H1 (cell line): ENCODE results near the gene TNFAIP1. TPM values are rescaled to one million over a fixed set of nuclear protein-coding genes. Genes with fewer than 3 reads are reported as not detected.

ENCODE experiments used
- CTCF ChIA-PET: fragments of 300-600 bp; sonication (Branson Sonifier 250); formaldehyde crosslinking; loops from one replicate; lab custom pipeline; 2021; ENCODE audit not compliant: partially characterized antibody; lab: Charles Lee
- POLR2A ChIA-PET: fragments of 300-600 bp; sonication (Branson Sonifier 250); formaldehyde crosslinking; loops from one replicate; lab custom pipeline; 2021; ENCODE audit warnings: inconsistent platforms; ENCODE audit not compliant: partially characterized antibody; lab: Charles Lee
- DNase-seq, 2 experiments: peaks; one replicate each; pipeline versions ENCODE4 v3.0.0 to v3.0.0-alpha.2; 2010 to 2022; ENCODE audit warnings: low spot score in 2 of 2, low read depth in 1 of 2, mixed read lengths in 1 of 2
- FAIRE-seq: peaks from 2 replicates; lab custom pipeline; 2011; peaks lifted over from hg19 to GRCh38; lab: Jason Lieb, UNC
- H2AFZ ChIP-seq: 2 replicates; pipeline ENCODE4 v1.8.1; 2012; ENCODE audit warnings: low read length, inconsistent platforms
- H2AK5ac ChIP-seq: 2 replicates; pipeline ENCODE4 v1.6.1; 2013; ENCODE audit warnings: low read depth, low read length
- H2BK120ac ChIP-seq: replicated peaks from 2 replicates; pipeline ENCODE3; 2013; ENCODE audit warnings: low read depth, low read length, inconsistent platforms
- H2BK12ac ChIP-seq: 2 replicates; pipeline ENCODE4 v1.6.1; 2013; ENCODE audit warnings: low read depth, low read length
- H2BK15ac ChIP-seq: 2 replicates; pipeline ENCODE4 v1.6.1; 2013; ENCODE audit warnings: low read length
- H2BK20ac ChIP-seq: 2 replicates; pipeline ENCODE4 v1.6.1; 2013; ENCODE audit warnings: low read length
- H2BK5ac ChIP-seq: 2 replicates; pipeline ENCODE4 v1.6.1; 2013; ENCODE audit warnings: low read depth, low read length
- H3K14ac ChIP-seq: 2 replicates; pipeline ENCODE4 v1.6.1; 2013; ENCODE audit warnings: inconsistent platforms; ENCODE audit not compliant: insufficient read length
- H3K18ac ChIP-seq: 2 replicates; pipeline ENCODE4 v1.6.1; 2013; ENCODE audit warnings: low read length; ENCODE audit errors: extremely low read depth
- H3K23ac ChIP-seq: 2 replicates; pipeline ENCODE4 v1.6.1; 2013; ENCODE audit warnings: inconsistent platforms; ENCODE audit not compliant: insufficient read length
- H3K23me2 ChIP-seq: 2 replicates; pipeline ENCODE4 v1.6.1; 2013; ENCODE audit warnings: low read depth, low read length
- H3K27ac ChIP-seq: 2 replicates; pipeline ENCODE4 v1.6.1; 2011; ENCODE audit warnings: low read depth, low read length, inconsistent platforms
- H3K27me3 ChIP-seq, 4 experiments: replicated peaks in 1 of 4; 1 replicate in 1 of 4; 2 replicates in 3 of 4; pipeline versions ENCODE4 v1.6.1 to v1.8.1; 2011 to 2013; ENCODE audit warnings: low read length in 3 of 4, mild to moderate bottlenecking in 3 of 4, inconsistent platforms in 2 of 4, mixed read lengths in 2 of 4, moderate library complexity in 1 of 4; ENCODE audit not compliant: control insufficient read depth in 3 of 4, insufficient read depth in 3 of 4; ENCODE audit errors: extremely low read depth in 1 of 4
- H3K36me3 ChIP-seq, 4 experiments: 2 replicates each; pipeline versions ENCODE4 v1.6.1 to v1.8.1; 2011 to 2013; ENCODE audit warnings: mild to moderate bottlenecking in 4 of 4, low read length in 3 of 4, moderate library complexity in 2 of 4, control low read depth in 1 of 4, inconsistent platforms in 1 of 4; ENCODE audit not compliant: insufficient read depth in 4 of 4, control insufficient read depth in 2 of 4
- H3K4ac ChIP-seq: replicated peaks from 2 replicates; pipeline ENCODE3; 2013; ENCODE audit warnings: low read length, low read depth, mixed read lengths, inconsistent platforms; ENCODE audit not compliant: insufficient read length
- H3K4me1 ChIP-seq, 4 experiments: replicated peaks in 1 of 4; 1 replicate in 1 of 4; 2 replicates in 3 of 4; pipeline versions ENCODE4 v1.6.1 to v1.8.1; 2011 to 2013; ENCODE audit warnings: low read length in 3 of 4, inconsistent platforms in 2 of 4, mixed read lengths in 1 of 4; ENCODE audit not compliant: insufficient read depth in 4 of 4, control insufficient read depth in 3 of 4
- H3K4me2 ChIP-seq, 2 experiments: 2 replicates each; pipeline versions ENCODE4 v1.6.1 to v1.8.1; 2011 to 2013; ENCODE audit warnings: low read depth in 2 of 2, low read length in 2 of 2, control low read depth in 1 of 2, inconsistent platforms in 1 of 2, mild to moderate bottlenecking in 1 of 2; ENCODE audit not compliant: insufficient read depth in 1 of 2
- H3K4me3 ChIP-seq, 4 experiments: fragments of 200-600, 300-600 bp in 1 of 4; sonication (generic), shearing (Covaris generic), sonication (Bioruptor Twin) in 1 of 4; 2 replicates each; pipeline versions ENCODE4 v1.5.1 to v1.8.1; 2011 to 2016; ENCODE audit warnings: low read length in 4 of 4, low read depth in 3 of 4, control low read depth in 2 of 4, inconsistent platforms in 2 of 4, mild to moderate bottlenecking in 2 of 4, mixed read lengths in 1 of 4, moderate library complexity in 1 of 4; ENCODE audit not compliant: insufficient read depth in 2 of 4; ENCODE audit errors: extremely low read depth in 1 of 4
- H3K56ac ChIP-seq: replicated peaks from 2 replicates; pipeline ENCODE3; 2013; ENCODE audit warnings: low read depth, mild to moderate bottlenecking, mixed read lengths, low read length, inconsistent platforms; ENCODE audit not compliant: insufficient read length
- H3K79me1 ChIP-seq: 2 replicates; pipeline ENCODE4 v1.6.1; 2013; ENCODE audit warnings: low read depth, low read length, control low read depth
- H3K79me2 ChIP-seq, 2 experiments: 2 replicates each; pipeline versions ENCODE4 v1.6.1 to v1.8.1; 2012 to 2013; ENCODE audit warnings: low read length in 2 of 2, mild to moderate bottlenecking in 2 of 2, inconsistent platforms in 1 of 2; ENCODE audit not compliant: insufficient read depth in 2 of 2, control insufficient read depth in 1 of 2
- H3K9ac ChIP-seq, 4 experiments: replicated peaks in 1 of 4; 1 replicate in 1 of 4; 2 replicates in 3 of 4; pipeline versions ENCODE4 v1.6.1 to v1.8.1; 2011 to 2013; ENCODE audit warnings: low read depth in 3 of 4, low read length in 3 of 4, control low read depth in 2 of 4, mild to moderate bottlenecking in 2 of 4, moderate library complexity in 2 of 4, inconsistent platforms in 1 of 4; ENCODE audit errors: extremely low read depth in 1 of 4
- H3K9me3 ChIP-seq, 2 experiments: 2 replicates each; pipeline versions ENCODE4 v1.6.1 to v1.8.1; 2012 to 2013; ENCODE audit warnings: mild to moderate bottlenecking in 2 of 2, moderate library complexity in 2 of 2, control low read depth in 1 of 2, inconsistent platforms in 1 of 2, low read depth in 1 of 2, low read length in 1 of 2, mixed read lengths in 1 of 2; ENCODE audit not compliant: insufficient read depth in 2 of 2
- H4K20me1 ChIP-seq, 2 experiments: replicated peaks in 1 of 2; 2 replicates each; pipeline versions ENCODE3 to v1.8.1; 2011 to 2013; ENCODE audit warnings: inconsistent platforms in 2 of 2, low read length in 2 of 2, mild to moderate bottlenecking in 1 of 2; ENCODE audit not compliant: insufficient read depth in 2 of 2, control insufficient read depth in 1 of 2
- H4K5ac ChIP-seq: 2 replicates; pipeline ENCODE4 v1.6.1; 2013; ENCODE audit warnings: low read length, low read depth, mixed read lengths, inconsistent platforms; ENCODE audit not compliant: insufficient read length
- H4K8ac ChIP-seq: 2 replicates; pipeline ENCODE4 v1.8.0; 2013; ENCODE audit warnings: mild to moderate bottlenecking, moderate library complexity, low read length, inconsistent platforms; ENCODE audit not compliant: insufficient read depth; ENCODE audit errors: extremely low read depth
- H4K91ac ChIP-seq: replicated peaks from 2 replicates; pipeline ENCODE3; 2013; ENCODE audit warnings: low read length, mixed read lengths, inconsistent platforms; ENCODE audit not compliant: insufficient read length
- BCL11A ChIP-seq, 2 experiments: IDR thresholded peaks; one replicate each; pipeline ENCODE4 v1.6.1; 2011; ENCODE audit warnings: low read depth in 2 of 2, low read length in 2 of 2, mild to moderate bottlenecking in 2 of 2
- CEBPB ChIP-seq: IDR thresholded peaks from 2 replicates; pipeline ENCODE4 v1.6.1; 2012; ENCODE audit warnings: low read depth, low read length
- NANOG ChIP-seq: IDR thresholded peaks from 2 replicates; pipeline ENCODE4 v1.6.1; 2011; ENCODE audit warnings: low read length, low read depth, mild to moderate bottlenecking, inconsistent platforms; ENCODE audit not compliant: insufficient read depth, poor library complexity, severe bottlenecking
- POLR2A ChIP-seq, 2 experiments: IDR thresholded peaks; 1 replicate in 1 of 2; 2 replicates in 1 of 2; pipeline ENCODE4 v1.6.1; 2011; ENCODE audit warnings: low read depth in 2 of 2, low read length in 2 of 2, mild to moderate bottlenecking in 2 of 2; ENCODE audit errors: control extremely low read depth in 1 of 2
- RAD21 ChIP-seq, 2 experiments: IDR thresholded peaks in 1 of 2; conservative IDR thresholded peaks in 1 of 2; 2 replicates each; pipeline ENCODE4 v1.6.1; 2011; ENCODE audit warnings: low read depth in 2 of 2, low read length in 2 of 2, improper control_type of control experiment in 1 of 2, inconsistent platforms in 1 of 2, mild to moderate bottlenecking in 1 of 2, moderate library complexity in 1 of 2
- RXRA ChIP-seq: IDR thresholded peaks from 2 replicates; pipeline ENCODE4 v1.6.1; 2011; ENCODE audit warnings: low read depth, mild to moderate bottlenecking, low read length, moderate library complexity; ENCODE audit not compliant: insufficient read depth
- TBP ChIP-seq: IDR thresholded peaks from 2 replicates; pipeline ENCODE4 v1.6.1; 2011; ENCODE audit warnings: low read depth, low read length, improper control_type of control experiment
- YY1 ChIP-seq: IDR thresholded peaks from 2 replicates; pipeline ENCODE4 v1.6.1; 2011; ENCODE audit warnings: low read depth, mild to moderate bottlenecking, low read length
- WGBS, 2 experiments: shearing (Covaris generic) in 1 of 2; methylation state at CpG; one replicate each; pipeline versions ENCODE4 v1.1.6 to v1.1.7; 2013 to 2015; ENCODE audit warnings: low lambda C conversion rate in 2 of 2, mixed read lengths in 2 of 2, inconsistent platforms in 1 of 2, low coverage in 1 of 2, missing lambda C conversion rate in 1 of 2; ENCODE audit not compliant: insufficient replicate concordance in 2 of 2, insufficient coverage in 1 of 2, insufficient read length in 1 of 2; ENCODE audit errors: extremely low coverage in 1 of 2, missing lambda C conversion rate in 1 of 2; 5-methylcytosine and 5-hydroxymethylcytosine counted together
- polyA plus RNA-seq, 7 experiments: library from polyadenylated mRNA; depleted of rRNA in 3 of 7; stranded (reverse) in 5 of 7; unstranded in 2 of 7; fragments of >200 nt in 5 of 7; fragments of 200-250 nt in 2 of 7; gene quantifications; 1 replicate in 5 of 7; 2 replicates in 1 of 7; 4 replicates in 1 of 7; pipeline versions ENCODE4 v1.2.1 to v1.2.3, GENCODE V29; 2011 to 2013; ENCODE audit warnings: missing spikeins in 2 of 7, mixed read lengths in 2 of 7
- total RNA-seq: library from RNA; stranded (reverse); fragmentation: NEBNext Ultra II Directional; extraction: Animal tissue kit (Norgen Biotek cat#: 25700); gene quantifications from 2 replicates; pipeline ENCODE4 v1.2.1, GENCODE V29; 2021

TNFAIP1 gene
- total and polyA plus RNA-seq, 2 of the 8 experiments (the other 6 are each of a cell fraction or from before 2014, with no cell fraction given) = 16.9 to 19.5 TPM

DNA sequence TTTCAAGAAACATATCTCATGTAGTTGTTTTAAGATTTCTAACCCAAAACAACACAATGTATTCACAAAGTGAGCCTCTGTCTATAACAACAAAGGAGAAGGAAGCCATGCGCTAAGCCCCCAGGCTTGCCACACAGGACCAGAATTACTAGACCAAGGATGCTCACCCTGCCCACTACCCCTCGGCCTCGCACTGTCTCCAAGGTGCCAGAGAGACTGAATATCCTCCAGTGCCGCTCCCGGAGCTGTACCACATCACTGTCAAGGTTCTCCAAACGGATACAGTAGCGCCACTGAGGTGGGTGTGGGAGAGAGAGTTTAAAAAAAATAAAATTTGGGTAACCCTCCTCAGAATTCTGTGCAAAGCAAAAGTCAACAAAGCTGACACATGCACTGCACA is 14.7 kb downstream of the TNFAIP1 start:
- Histone ChIP-seq H4K91ac (no peak overlapping the region), H3K4me3 (no peak overlapping the region), H2AK5ac (no peak overlapping the region), H2BK120ac (no peak overlapping the region), H4K8ac (no peak overlapping the region), H3K23ac (no peak overlapping the region), H2BK5ac (no peak overlapping the region), H3K27me3 (no peaks in the 10 kb centered on the region), H3K4ac (no peak overlapping the region), H2BK20ac (no peak overlapping the region), H2AFZ (no peak overlapping the region), H3K18ac (no peak overlapping the region), H3K14ac (no peak overlapping the region), H3K23me2 (no peaks in the 10 kb centered on the region), H3K4me2 (no peak overlapping the region), H3K9ac (no peak overlapping the region), H3K79me2 (no peaks in the 10 kb centered on the region), H4K20me1 (peaks cover 8 to 12% of the 10 kb centered on the region in 2 experiments), H3K56ac (no peak overlapping the region), H3K27ac (no peak overlapping the region), H3K9me3 (no peaks in the 10 kb centered on the region), H3K36me3 (peaks cover 31 to 68% (median 54%) of the 10 kb centered on the region in 4 experiments), H4K5ac (no peak overlapping the region), H3K4me1 (peaks cover 0 to 4% (median 0%) of the 10 kb centered on the region in 4 experiments; a peak in 3 of 7 replicates), H2BK15ac (no peak overlapping the region), H2BK12ac (no peak overlapping the region), H3K79me1 (no peaks in the 10 kb centered on the region)
- no peak for DNase-seq
- WGBS, 2 experiments = 93% methylated on average over 7 of the region's 7 CpGs; no CpG with 5 or more reads in 1 of the 2 experiments
- TF ChIP-seq RAD21 (IDR thresholded peaks at IDR 0.05 in 1 of 2, conservative IDR thresholded peaks at IDR 0.05 in 1 of 2; ENCODE audit: low read depth in 2 of 2, low read length in 2 of 2) (no peak), BCL11A (IDR thresholded peaks at IDR 0.05; ENCODE audit: low read depth in 2 of 2, low read length in 2 of 2) (no peak), NANOG (no peak), CEBPB (no peak), YY1 (no peak), RXRA (no peak), TBP (no peak), POLR2A (IDR thresholded peaks at IDR 0.05; ENCODE audit: control extremely low read depth in 1 of 2, low read depth in 2 of 2, low read length in 2 of 2) (no peak)
- FAIRE-seq = no peak
- POLR2A ChIA-PET = interaction anchor here (1.4 to 9.7 kb wide), 3 partner anchors 6 to 20 kb away, joined by 3 to 92 read pairs (median 4); partner anchors contain the start of genes POLDIP2, TNFAIP1 and VTN
- CTCF ChIA-PET = interaction anchor here (0.6 to 1.3 kb wide), 2 partner anchors 36 to 197 kb away, joined by 3 read pairs; no protein-coding TSS in a partner anchor
